NCI-H460 (cell line): Measurements from ENCODE around the gene HS6ST1. TPM values are rescaled to one million over a fixed set of nuclear protein-coding genes. Genes with fewer than 3 reads are reported as not detected.

ENCODE experiments used
- DNase-seq: peaks from one replicate; pipeline ENCODE4 v3.0.0-alpha.2; 2016; ENCODE audit warnings: low read depth; ENCODE audit errors: extremely low read depth
- total RNA-seq: library from RNA; depleted of rRNA; stranded (reverse); fragments of >200 nt; shearing (Covaris generic); gene quantifications from 2 replicates; pipeline ENCODE4 v1.2.3, GENCODE V29; 2014

Gene HS6ST1
- total RNA-seq, 1 experiment from 2014 or later = 15.6 TPM

- no peak for DNase-seq
Measured at GRCh38 chr2:128285329-128285931, 33.2 kb downstream of the HS6ST1 start.

- DNase-seq = no peak
Measured at GRCh38 chr2:128284841-128285240, 33.8 kb downstream of the HS6ST1 start.

- DNase-seq = no peak
Measured at GRCh38 chr2:128284037-128284441, 34.6 kb downstream of the HS6ST1 start.

GRCh38 chr2:128282976-128283810 lies 35.5 kb downstream of the HS6ST1 start:
- DNase-seq = no peak

- DNase-seq = no peak
Measured at GRCh38 chr2:128282246-128282975, 36.3 kb downstream of the HS6ST1 start.

GRCh38 chr2:128281852-128282245 lies 36.8 kb downstream of the HS6ST1 start:
- no peak for DNase-seq

- DNase-seq = no peak
Measured at GRCh38 chr2:128280901-128281321, 37.8 kb downstream of the HS6ST1 start.

- no peak for DNase-seq
Measured at GRCh38 chr2:128280158-128280871, 38.4 kb downstream of the HS6ST1 start.

- no peak for DNase-seq
Measured at GRCh38 chr2:128279786-128280157, 38.9 kb downstream of the HS6ST1 start.

- no peak for DNase-seq
Measured at GRCh38 chr2:128279009-128279408, 39.7 kb downstream of the HS6ST1 start.

- no peak for DNase-seq
Measured at GRCh38 chr2:128277961-128278681, 40.5 kb downstream of the HS6ST1 start.

GRCh38 chr2:128276878-128277675 lies 41.6 kb downstream of the HS6ST1 start:
- DNase-seq = no peak

GRCh38 chr2:128275498-128276045 lies 43.1 kb downstream of the HS6ST1 start:
- no peak for DNase-seq

- DNase-seq = no peak
Measured at GRCh38 chr2:128274218-128274617, 44.5 kb downstream of the HS6ST1 start.

- no peak for DNase-seq
Measured at GRCh38 chr2:128273469-128274081, 45.1 kb downstream of the HS6ST1 start.

- DNase-seq = no peak
Measured at GRCh38 chr2:128272601-128273468, 45.8 kb downstream of the HS6ST1 start.

GRCh38 chr2:128271911-128272600 lies 46.6 kb downstream of the HS6ST1 start:
- no peak for DNase-seq
